Thymus (tissue), 11 donors: ENCODE data around the gene SSBP3. TPM values are rescaled to one million over a fixed set of nuclear protein-coding genes. Genes with fewer than 3 reads are reported as not detected.

Source experiments
- DNase-seq, 9 donors: peaks; one replicate each; pipeline ENCODE4 v3.0.0-alpha.2; 2013; ENCODE audit warnings: low spot score in 9 of 9, low read depth in 6 of 9, missing footprints in 1 of 9
- H3K27ac ChIP-seq, 2 donors: one replicate each; pipeline ENCODE4 v1.5.1; 2013; ENCODE audit warnings: control low read depth in 1 of 2, low read depth in 1 of 2, low read length in 1 of 2, mild to moderate bottlenecking in 1 of 2, moderate library complexity in 1 of 2
- H3K27me3 ChIP-seq, 2 donors: one replicate each; pipeline ENCODE4 v1.5.1; 2013; ENCODE audit warnings: low read length in 1 of 2; ENCODE audit not compliant: control insufficient read depth in 2 of 2, insufficient read depth in 1 of 2
- H3K36me3 ChIP-seq, 2 donors: one replicate each; pipeline ENCODE4 v1.5.1; 2013; ENCODE audit warnings: low read length in 1 of 2, mild to moderate bottlenecking in 1 of 2, moderate library complexity in 1 of 2; ENCODE audit not compliant: control insufficient read depth in 2 of 2, insufficient read depth in 2 of 2
- H3K4me1 ChIP-seq, 2 donors: one replicate each; pipeline ENCODE4 v1.5.1; 2013; ENCODE audit warnings: low read length in 2 of 2; ENCODE audit not compliant: control insufficient read depth in 2 of 2, insufficient read depth in 2 of 2
- H3K4me3 ChIP-seq, 2 donors: one replicate each; pipeline ENCODE4 v1.5.1; 2013; ENCODE audit warnings: low read length in 2 of 2, control low read depth in 1 of 2, mild to moderate bottlenecking in 1 of 2
- H3K9me3 ChIP-seq, 2 donors: one replicate each; pipeline ENCODE4 v1.5.1; 2013; ENCODE audit warnings: low read length in 1 of 2, mild to moderate bottlenecking in 1 of 2; ENCODE audit not compliant: control insufficient read depth in 2 of 2, insufficient read depth in 1 of 2
- WGBS: extraction: QIAGEN DNeasy Blood & Tissue Kit; methylation state at CpG from one replicate; pipeline ENCODE4 v1.1.7; 2013; 5-methylcytosine and 5-hydroxymethylcytosine counted together
- polyA plus RNA-seq: library from polyadenylated mRNA; stranded (reverse); fragments of 200-250 nt; gene quantifications from one replicate; pipeline ENCODE4 v1.2.3, GENCODE V29; 2013
- total RNA-seq: library from RNA; stranded (reverse); fragments of 120-200 nt; gene quantifications from one replicate; pipeline ENCODE4 v1.2.4, GENCODE V29; 2013
- donor health status: healthy.

The SSBP3 gene
- total and polyA plus RNA-seq, 2 donors: 36.8 to 55.7 TPM

DNA sequence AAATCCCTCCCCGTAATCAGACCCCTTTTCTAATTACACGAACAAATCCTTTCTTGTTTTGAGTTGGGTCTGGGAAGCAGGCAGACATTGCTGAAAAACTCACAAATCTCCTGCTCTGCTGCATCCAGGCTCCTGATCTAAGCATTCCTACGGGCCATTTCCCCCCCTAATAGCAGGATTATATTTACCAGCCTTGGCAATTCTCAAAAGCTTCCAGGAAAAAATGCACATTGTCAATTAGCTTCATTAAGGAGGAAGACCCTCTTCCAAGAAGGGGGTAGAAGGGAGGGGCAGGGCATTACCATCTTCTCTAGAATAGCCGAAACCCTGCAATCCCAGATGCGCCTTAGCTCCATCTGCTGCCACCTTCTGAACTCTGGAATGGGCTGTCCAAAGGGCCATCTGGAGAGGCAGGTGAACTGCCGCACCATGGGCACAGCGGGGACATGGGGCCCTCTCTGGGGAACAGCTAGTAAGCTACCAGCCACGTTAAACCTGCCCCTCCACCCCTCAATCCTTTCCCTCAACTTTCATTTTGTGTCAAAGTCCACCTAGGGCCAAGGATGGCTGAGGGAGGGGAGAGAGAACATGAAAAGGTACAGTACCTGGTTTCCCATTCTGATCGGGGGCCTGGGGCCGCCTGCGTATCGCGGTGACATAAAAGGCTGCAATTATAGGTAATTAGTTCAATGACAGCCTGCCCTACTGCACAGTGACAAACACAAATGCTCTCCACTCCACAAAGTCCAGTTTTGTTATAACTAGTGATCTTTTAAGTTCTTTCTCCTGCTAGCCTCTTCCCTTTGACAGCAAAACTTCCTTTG lies 149.5 kb downstream of the SSBP3 start:
- H3K4me1 ChIP-seq: no peaks in the 10 kb centered on the region
- no peaks in the 10 kb centered on the region for H3K27me3 ChIP-seq
- 97% methylated on average over 13 of the region's 13 CpGs for WGBS
- no peak for DNase-seq
- H3K9me3 ChIP-seq: no peaks in the 10 kb centered on the region
- H3K4me3 ChIP-seq: no peak overlapping the region
- no peak overlapping the region for H3K27ac ChIP-seq
- peaks cover 64 to 77% of the 10 kb centered on the region in 2 donors for H3K36me3 ChIP-seq

DNA sequence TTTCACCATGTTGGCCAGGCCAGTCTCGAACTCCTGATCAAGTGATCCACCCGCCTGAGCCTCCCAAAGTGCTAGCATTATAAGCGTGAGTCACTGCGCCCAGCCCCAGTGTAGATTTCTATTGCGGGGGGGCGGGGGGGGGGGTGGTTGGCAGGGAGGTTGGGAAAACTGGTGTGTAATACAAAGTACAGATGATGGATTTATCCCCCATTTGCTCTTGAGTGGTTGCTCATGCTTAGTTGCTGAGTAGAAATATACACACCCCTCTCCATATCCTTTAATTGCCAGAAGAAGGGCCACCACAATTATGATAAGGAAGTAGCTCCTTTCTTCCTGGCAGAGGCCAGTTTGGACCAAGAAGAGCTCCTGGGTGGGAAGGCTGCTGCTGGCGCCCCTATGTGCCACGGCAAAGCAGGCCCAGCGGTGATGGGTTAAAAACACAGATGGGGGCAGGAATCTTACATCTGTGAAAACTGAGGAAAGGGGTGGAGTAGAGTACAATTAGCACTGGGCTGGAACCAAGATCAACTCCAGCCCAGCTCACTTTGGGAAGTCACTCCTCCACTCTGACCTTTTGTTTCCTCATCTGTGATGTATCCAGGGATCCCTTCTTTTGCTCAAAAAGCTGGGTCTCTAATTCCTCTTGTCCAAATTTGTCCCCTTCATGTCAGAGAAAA lies 151.0 kb downstream of the SSBP3 start:
- Histone ChIP-seq H3K36me3 (peaks cover 66 to 81% of the 10 kb centered on the region in 2 donors), H3K4me1 (no peaks in the 10 kb centered on the region), H3K4me3 (no peak overlapping the region), H3K27ac (no peak overlapping the region), H3K27me3 (no peaks in the 10 kb centered on the region), H3K9me3 (no peaks in the 10 kb centered on the region)
- DNase-seq: no peak
- WGBS: 93% methylated on average over 9 of the region's 9 CpGs

DNA sequence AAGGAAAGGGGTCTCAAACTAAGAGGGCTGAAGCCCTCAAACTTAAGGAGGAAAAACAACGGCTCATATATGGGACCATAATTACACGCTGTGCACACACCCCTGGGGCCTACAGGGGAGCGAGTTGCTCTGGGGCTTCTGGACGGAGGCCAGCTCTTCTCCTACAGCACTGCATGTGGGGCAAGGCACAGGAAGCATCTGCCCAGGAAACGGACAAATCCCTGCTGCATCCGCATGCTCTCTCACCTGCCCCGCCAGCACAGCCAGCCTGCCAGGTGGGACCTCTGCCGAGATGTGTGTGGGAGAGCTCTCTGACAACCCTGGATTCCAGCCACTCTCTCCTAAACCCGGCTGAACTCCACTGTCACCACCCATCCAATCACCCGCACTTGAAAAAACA lies 152.1 kb downstream of the SSBP3 start:
- WGBS: 33% methylated on average over 10 of the region's 10 CpGs
- H3K36me3 ChIP-seq: peaks cover 70 to 78% of the 10 kb centered on the region in 2 donors
- no peak overlapping the region for H3K27ac ChIP-seq
- DNase-seq: no peak
- no peaks in the 10 kb centered on the region for H3K4me1 ChIP-seq
- H3K27me3 ChIP-seq: no peaks in the 10 kb centered on the region
- H3K9me3 ChIP-seq: no peaks in the 10 kb centered on the region
- H3K4me3 ChIP-seq: no peak overlapping the region

DNA sequence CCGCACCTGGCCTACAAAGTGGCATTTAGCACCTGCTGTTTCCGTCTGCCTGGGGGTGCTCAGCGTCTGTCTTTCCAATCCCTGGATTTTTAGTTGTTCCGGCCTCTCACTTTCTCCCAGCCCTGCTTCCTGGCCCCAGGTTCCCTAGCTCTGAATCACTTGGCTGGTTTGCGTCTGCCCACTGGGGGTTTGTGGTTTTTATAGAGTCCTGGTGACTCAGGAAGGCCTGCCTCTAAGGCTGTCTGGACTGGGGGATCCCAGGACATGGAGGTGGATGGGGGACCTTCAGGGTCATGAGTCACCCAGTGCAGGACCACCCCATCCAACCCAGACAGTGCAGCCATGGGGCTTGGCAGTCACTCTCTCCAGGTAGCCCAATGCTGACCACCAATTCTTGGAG lies 152.7 kb downstream of the SSBP3 start:
- Histone ChIP-seq H3K4me1 (no peaks in the 10 kb centered on the region), H3K27me3 (no peaks in the 10 kb centered on the region), H3K9me3 (no peaks in the 10 kb centered on the region), H3K27ac (no peak overlapping the region), H3K4me3 (no peak overlapping the region), H3K36me3 (peaks cover 76 to 79% of the 10 kb centered on the region in 2 donors)
- DNase-seq: no peak
- WGBS: 88% methylated on average over 5 of the region's 5 CpGs

DNA sequence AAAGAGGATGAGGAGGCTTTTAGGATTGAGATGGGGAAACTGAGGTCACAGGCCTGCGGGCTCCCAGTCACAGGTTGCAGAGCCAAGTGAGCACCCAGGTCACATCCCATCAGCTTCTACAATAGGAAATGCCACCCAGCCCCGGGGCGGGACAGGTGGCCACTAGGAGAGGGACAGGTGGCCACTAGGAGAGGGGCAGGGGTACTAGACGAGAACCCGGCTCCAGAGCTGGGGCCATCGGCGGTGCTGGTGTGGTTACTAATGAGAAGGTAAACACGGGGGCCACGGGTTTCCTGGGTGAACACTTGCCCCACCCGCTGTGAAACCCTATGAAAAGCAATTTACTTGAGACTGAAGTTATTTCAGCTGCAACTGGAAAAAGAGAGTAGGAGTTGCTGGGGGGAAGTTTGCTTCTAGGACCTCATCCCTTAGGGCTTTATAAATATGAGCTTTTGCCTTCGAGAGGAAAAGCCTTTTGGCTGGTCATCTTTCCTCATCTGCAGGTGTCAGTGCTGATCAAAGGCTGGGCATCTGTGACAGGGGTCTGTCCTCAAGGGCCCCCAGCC lies 153.7 kb downstream of the SSBP3 start:
- no peak for DNase-seq
- H3K4me1 ChIP-seq: no peaks in the 10 kb centered on the region
- 96% methylated on average over 11 of the region's 11 CpGs for WGBS
- peaks cover 78 to 79% of the 10 kb centered on the region in 2 donors for H3K36me3 ChIP-seq
- H3K27ac ChIP-seq: no peak overlapping the region
- no peaks in the 10 kb centered on the region for H3K27me3 ChIP-seq
- H3K4me3 ChIP-seq: no peak overlapping the region
- H3K9me3 ChIP-seq: no peaks in the 10 kb centered on the region

DNA sequence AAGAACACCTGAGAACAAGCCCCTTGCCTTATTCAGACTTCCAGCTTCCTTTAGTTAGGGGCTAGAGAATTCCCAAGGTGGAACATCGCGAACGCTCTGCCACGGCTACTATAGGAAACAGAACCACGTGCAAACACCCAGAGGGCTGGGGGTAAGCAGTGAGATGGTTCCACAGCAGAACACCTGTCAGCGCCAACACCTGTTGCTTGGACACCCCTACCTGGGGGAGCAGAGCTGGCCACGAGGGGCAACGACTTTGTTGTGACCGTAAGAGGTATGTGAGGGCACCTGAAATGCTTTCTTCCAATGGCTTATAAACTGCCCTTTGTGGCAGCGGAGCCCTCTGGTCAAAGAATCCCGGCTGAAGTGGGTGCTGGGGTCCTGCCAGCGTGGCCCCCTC lies 155.5 kb downstream of the SSBP3 start:
- DNase-seq: no peak
- no peaks in the 10 kb centered on the region for H3K4me1 ChIP-seq
- H3K36me3 ChIP-seq: peaks cover 81 to 88% of the 10 kb centered on the region in 2 donors
- no peaks in the 10 kb centered on the region for H3K27me3 ChIP-seq
- no peak overlapping the region for H3K27ac ChIP-seq
- 97% methylated on average over 12 of the region's 12 CpGs for WGBS
- no peak overlapping the region for H3K4me3 ChIP-seq
- H3K9me3 ChIP-seq: no peaks in the 10 kb centered on the region

DNA sequence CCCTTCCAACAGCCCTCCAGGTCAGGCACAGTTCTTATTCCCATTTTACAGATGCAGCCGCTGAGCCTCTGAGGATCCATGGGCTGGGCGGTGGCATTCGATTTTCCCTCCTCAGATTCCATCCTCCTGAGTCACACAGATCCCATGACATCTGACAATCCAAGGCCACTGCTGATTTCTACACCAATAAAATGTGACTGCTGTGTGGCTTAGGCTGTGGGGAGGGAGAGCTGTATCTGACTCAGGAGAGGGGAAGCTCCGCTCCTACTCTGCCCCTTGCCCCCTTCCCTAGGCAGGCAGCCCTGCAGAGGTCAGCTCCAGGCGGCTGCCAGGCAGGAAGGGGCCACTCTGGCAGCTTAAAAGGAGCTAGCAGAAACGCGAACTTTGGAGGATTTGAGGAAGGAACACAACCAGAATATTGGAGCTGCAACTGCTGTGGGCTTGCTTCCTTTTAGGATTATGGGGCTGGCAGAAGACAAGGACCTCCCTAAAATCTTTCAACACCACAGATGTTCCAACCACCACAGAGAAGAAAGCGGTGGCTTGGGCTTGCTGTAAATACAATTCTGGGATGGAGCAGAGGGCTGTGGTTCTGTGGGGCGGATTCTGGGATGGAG lies 156.3 kb downstream of the SSBP3 start:
- no peak overlapping the region for H3K27ac ChIP-seq
- DNase-seq: no peak

DNA sequence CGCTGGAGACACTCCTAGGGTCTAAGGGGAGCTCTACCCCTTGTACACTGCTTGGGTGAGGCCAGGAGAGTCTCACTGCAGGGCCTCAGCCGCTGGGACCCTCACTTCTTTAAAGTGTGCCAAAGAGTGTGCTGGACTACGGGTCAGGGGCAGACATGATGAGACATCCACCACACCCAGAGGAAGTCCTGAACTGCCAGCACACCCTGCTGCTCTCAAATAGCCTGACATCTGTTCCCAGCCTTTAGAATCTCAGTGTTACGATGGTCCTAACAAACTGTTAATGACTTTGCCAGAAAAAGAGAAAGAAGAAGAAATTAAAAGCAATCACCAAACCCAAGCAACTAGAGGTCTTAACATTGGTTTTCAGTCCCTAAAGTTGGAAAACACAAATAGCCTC lies 157.2 kb downstream of the SSBP3 start:
- Histone ChIP-seq H3K4me1 (no peaks in the 10 kb centered on the region), H3K4me3 (no peak overlapping the region), H3K27ac (no peak overlapping the region), H3K36me3 (peaks cover 80 to 92% of the 10 kb centered on the region in 2 donors), H3K9me3 (no peaks in the 10 kb centered on the region), H3K27me3 (no peaks in the 10 kb centered on the region)
- 95% methylated on average over 4 of the region's 4 CpGs for WGBS
- DNase-seq: no peak

More for the DNA sequence above, 156.3 kb downstream of the SSBP3 start:
- Histone ChIP-seq H3K4me3 (no peak overlapping the region), H3K27me3 (no peaks in the 10 kb centered on the region), H3K36me3 (peaks cover 83 to 91% of the 10 kb centered on the region in 2 donors), H3K9me3 (no peaks in the 10 kb centered on the region), H3K4me1 (no peaks in the 10 kb centered on the region)
- 91% methylated on average over 9 of the region's 9 CpGs for WGBS
